GM10847 (cell line): ENCODE data around the gene HPSE2.

Source experiments
- POLR2A ChIP-seq: IDR thresholded peaks from 2 replicates; pipeline ENCODE4 v1.6.1; 2011; ENCODE audit not compliant: insufficient read length; ENCODE audit errors: extremely low read depth

The HPSE2 gene

DNA sequence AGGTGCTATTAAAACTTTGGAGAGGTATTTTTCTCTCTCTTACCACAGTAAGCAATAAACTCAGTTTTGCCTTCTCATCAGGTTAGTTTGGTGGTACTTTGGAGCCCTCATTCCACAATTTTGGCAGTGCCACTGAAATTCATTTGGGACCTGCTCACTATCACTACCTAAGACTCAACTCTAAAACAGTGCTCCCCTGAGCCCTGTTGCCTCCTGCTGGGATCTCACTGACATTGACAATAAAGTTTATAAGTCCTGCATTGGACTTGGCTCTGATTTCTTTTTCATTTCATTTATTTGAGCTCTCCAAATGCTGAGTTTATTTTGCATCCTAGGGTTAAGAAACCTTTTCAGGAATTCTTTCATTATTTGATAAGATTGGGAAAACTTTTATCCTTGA lies 658.1 kb downstream of the HPSE2 start:
- TF ChIP-seq POLR2A, result no peak

DNA sequence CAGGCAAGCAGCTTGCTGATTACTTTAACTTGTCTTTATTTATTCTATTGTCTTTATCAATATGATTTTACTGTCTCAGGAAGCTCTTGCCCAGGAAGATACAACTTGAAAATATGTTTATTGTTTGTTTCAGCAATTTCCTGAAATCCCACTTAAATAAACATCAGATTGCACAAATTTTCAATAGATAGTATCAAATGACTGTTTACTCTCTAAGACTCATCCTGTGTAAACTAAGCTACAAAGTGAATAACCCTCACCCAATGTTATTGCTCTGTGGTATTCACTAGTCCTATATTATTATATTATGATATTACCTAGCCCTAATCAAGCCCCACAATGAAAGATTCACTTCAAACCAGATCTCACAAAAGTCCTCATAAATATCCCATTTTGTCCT lies 658.5 kb downstream of the HPSE2 start:
- no peak for TF ChIP-seq POLR2A

DNA sequence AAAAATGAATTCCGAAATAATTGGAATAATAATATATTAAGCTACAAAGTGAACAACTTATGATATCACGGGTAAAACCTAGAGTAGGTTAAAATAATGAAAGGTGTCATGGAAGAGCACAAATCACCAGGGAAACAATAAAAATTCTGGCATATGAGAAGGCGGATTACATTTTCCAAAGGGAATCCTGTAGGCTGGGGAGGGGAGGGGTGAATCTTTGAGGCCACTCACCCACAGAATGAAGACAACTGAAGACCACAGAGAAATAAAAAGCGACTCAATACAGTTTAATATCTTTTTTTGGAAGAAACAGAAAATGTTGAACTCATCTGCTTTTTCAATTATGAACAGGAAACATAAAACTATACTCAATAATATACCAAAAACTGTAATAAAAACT lies 659.6 kb downstream of the HPSE2 start:
- no peak for TF ChIP-seq POLR2A

DNA sequence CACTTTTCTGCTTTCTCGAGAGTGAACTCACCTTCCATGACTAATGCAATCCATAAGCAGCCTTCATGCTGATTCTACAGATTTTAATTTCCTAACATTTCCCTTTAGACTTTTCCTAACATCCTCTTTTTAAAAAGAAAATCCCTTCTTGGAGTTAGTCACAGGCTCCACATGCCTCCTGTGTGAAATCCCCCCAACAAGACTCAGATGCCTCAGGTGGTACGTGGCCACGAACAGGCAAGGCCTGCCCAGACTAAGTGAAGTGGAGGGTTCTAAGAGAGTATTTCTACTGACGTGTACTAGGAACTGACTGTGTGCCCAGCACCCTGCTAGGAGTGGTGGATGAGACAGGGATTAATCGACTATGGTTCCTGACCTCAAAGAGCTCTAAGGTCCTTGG lies 663.1 kb downstream of the HPSE2 start:
- TF ChIP-seq POLR2A, result no peak

DNA sequence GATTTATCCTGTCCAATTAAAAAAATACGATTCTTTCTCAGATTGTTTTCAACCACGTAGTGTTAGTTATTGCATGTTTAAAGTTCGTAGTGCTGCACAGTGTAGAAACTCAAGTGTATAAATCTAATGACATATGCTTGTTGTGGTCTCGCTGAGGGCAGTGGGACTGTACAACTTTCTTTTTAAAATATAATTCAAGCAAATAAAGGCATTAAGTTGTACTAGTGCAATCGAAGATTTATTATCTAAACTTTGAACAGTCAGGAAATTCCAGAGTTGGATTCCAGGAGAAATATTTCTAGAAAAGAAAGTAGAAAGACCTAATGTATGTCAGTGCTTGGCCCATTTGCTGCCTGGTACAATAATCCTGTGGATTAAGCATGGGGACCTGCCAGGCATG lies 664.8 kb downstream of the HPSE2 start:
- no peak for TF ChIP-seq POLR2A

DNA sequence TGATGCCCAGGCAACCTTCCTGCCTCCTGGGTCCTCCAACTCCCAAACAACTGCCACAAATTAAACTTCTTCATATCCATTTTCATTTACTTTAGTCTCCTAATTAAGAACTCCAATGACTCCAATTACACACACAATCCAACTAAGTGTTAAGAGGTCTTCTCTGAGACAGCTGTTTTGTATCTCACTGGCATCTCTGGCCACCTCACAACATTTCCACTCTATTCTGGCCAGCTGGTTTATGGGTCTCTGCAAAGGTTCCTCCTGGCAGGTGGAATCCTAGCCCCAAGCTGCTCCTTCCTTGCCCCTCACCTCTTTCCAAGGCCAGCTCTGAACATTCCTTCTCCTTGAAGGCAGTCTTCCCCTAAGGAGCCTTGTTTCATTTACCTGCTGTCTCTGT lies 665.8 kb downstream of the HPSE2 start:
- TF ChIP-seq POLR2A, result no peak

DNA sequence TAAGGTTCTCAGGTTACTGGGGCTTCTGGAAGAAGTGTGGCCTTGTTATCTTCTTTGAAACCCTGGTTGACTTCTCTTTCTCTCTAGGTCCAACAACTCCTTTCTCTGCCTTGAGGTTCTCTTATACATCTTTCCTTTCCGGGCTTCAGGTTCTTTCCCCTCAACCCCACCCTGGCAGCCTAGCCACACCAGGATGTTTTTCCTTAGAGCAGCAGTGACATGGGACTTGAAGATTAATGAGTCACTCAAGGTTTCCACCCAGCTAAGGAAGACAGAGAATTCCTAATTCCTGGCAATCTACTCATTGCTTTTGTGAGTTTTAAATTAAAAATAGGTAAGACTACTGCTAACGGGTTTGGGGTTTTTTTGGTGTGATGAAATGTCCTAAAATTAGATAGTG lies 667.1 kb downstream of the HPSE2 start:
- TF ChIP-seq POLR2A, result no peak

DNA sequence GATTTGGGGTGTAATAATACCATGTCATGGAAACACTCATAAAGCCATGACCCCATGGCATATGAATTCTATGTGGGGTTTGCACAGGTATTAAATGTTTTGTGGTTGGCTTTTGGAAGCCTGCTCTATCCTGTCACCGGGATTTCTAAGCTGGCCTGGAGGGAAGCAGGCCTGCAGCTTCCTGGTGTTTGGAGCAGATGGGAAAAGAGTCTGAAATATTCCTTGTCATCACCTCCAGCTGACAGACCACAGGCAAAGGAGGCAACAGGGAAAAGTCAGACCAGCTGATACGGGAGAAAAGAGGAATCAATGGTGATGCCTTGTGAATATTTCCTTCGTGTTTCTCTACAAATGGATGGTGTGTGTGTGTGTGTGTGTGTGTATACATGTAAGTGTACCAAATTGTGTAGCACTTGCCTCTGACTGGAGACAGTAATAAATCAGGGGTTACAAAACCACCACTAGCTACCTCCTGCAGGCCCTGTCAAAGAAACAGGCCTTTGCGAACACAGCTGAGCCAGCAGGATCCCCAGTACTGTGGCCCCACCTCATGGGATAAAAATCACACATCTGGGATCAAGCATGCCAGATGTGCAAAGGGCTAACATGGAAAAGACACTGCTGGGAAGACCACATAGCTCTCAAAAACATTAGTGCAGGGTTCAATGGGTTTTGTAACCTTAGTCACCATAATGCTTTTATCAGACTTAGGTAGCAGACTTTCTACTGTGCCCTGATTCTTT lies 668.1 kb downstream of the HPSE2 start:
- TF ChIP-seq POLR2A, result no peak

DNA sequence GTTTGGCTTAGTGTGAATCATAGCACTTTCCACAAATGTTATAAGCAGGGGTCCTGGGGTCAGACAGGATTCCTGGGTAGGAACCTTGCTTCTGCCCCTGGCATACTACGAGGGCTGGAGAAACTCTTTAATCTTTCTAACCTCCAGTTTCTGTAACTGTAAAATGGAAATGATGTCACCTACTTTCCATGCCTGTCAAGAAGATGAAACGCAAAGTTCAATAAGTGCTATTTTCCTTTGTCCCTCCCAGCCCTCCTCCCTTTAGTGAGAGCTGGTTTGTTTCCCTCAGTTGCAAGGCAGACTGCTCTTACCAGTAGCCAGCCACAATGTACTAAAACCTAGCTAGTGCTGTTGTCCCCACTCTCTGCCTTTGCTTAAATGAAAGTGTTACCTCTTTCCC lies 671.8 kb downstream of the HPSE2 start:
- no peak for TF ChIP-seq POLR2A

DNA sequence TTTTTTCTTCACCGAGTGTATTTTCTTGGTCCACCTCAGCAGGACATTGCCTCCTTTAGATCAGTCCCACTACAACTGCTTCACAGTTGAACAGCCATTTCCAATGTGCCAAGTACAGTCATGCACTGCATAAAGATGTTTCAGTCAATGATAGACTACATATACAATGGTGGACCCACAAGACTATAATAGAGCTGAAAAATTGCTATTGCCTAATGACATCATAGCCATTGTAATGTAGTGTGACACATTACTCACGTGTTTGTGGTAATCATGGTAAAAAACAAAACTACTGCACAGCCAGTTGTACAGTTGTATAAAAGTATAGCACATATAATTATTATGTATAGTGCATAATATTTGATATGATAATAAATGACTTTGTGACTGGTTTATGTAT lies 675.1 kb downstream of the HPSE2 start:
- TF ChIP-seq POLR2A, result no peak

DNA sequence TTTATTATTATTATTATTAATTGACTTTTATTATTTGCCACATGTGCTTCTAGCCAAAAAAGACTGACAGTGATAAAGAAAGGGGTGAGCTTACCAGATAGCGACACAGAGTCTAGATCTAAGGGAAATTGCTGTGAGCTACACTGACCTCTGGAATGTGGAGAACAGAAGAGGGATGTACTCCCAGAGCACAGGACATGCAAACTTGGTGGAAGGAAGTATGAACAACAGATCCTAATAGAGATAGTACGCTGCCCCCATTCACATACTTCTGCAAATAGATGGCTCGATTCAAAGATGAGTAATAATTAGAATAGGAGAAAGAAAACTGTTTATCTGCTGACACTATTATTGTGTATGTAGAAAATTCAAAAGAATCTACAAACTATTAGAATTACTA lies 679.6 kb downstream of the HPSE2 start:
- TF ChIP-seq POLR2A, result no peak

DNA sequence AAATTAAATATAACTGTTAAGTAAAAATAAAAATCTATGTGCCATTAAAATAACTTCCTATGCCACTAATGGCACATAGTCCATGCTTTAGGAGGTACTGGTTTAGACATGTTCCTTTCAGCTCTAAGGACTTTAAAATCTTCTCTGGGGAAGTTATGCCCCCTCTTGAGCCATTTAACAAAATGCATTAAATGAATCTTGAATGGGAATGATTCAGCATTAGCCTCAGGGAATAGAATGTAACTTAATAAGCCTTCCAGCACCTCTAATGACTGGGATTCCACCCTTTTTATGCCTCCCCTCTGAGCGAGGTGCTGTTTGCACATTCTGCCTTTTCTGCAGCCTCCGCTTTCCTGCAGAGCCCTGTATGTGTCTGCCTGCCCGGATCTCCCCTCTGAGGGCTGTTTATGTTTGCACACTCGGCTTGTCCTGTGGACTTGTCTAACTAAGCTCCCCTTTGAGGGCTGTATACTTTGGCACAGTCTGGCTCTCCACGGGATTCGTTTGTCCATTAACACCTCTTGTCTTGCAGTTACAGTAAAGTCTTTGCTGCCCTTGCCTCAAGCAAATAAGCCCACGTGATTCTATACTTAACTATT lies 680.5 kb downstream of the HPSE2 start:
- TF ChIP-seq POLR2A, result no peak

DNA sequence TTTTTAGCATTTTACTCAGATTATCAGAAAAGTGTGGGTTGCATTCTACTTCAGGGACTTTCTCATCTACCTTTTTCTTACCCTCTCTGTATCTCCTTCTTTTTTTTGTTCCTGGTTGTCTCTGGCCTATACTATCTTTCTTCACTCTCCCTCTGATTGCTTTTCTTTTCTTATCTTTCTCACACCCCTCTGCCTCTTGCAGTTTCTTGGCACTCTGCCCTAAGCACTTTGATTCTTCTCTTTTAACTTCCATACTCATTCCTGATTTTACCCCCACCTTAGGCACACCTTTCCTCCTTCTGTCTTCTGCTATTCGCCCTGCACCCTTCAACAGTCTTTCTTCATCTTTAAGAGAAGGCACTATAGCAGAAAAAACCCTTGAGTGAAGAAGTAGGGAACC lies 696.1 kb downstream of the HPSE2 start:
- no peak for TF ChIP-seq POLR2A

DNA sequence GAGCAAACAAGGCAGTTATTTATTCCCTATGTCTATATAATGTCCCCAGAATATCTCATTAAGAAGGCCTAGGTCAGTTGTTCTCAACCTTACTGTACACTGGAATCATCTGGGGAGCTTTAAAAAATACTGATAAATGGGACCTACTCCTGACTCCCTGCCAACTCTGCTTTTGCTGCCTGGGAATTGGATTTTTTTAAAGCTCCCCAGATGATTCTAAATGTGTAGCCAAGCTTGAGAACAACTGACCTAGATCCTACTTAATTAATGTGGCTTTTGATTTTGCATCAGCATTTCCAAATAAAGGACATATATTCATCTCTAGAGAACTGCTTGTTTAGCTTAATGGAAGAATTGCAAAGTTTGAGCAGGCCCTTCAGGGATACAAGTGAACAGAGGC lies 697.2 kb downstream of the HPSE2 start:
- no peak for TF ChIP-seq POLR2A

DNA sequence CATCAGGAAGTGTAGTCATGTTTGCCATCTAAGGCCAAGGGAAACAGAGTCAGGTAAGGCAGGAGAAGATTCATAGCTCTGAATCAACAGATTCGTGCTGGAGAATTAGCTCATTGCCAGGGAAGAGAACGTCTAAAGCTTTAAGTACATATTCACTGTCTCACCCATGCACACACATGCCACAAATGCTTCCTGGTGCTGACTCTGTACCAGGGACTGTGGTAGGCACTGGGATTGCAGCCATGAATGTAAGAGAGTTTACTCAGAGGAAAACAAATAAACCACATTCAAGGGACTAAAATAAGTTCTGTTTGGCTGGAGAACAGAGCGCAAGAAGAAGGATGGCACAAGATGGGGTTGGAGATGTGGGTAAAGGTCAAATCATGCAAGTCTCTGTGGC lies 699.1 kb downstream of the HPSE2 start:
- no peak for TF ChIP-seq POLR2A

DNA sequence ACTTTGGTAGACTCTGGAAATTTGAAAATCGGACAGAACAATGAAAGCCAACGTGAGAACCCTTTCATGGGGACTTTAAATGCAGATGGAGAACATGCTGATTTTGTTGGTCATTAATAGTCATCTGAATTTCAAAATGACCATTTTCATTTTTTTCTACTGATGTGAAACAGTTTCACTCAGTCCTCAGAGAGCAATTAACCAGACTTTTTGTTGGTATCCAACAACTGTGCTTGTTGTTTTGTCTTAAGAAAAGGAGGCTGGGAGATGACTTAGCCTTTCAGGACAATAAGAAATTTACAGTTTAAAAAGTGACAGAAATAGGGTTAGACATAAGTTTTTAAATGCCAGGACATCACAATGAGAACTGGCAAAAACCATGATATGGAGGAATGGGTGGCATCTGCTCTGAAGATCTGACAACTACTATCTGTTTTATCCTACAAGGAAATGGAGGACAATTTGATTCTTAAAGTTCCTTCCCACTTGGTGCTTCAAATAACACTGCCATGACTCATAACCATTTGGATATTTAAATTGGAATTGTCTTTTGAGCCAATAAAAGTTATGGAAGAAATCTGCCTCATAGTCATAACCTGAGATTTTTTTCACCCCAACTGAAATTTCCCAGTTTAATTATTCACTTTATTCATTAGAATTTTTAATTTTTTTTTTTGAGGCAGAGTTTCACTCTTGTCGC lies 701.8 kb downstream of the HPSE2 start:
- TF ChIP-seq POLR2A, result no peak
